Astrocyte (in vitro differentiated cells and primary cell): ENCODE data around the gene CHMP6.

Experiments
- EZH2 ChIP-seq: IDR thresholded peaks from 2 replicates; pipeline ENCODE4 v1.6.1; 2012; ENCODE audit warnings: mild to moderate bottlenecking, low read length, inconsistent platforms; ENCODE audit not compliant: insufficient read depth
- TF ChIP-seq, protein P1 (sequence below): IDR thresholded peaks from 2 replicates; pipeline ENCODE4 v1.5.1; 2011; ENCODE audit warnings: low read depth, mild to moderate bottlenecking, inconsistent platforms, low read length, moderate library complexity; ENCODE audit not compliant: insufficient read depth

DNA sequence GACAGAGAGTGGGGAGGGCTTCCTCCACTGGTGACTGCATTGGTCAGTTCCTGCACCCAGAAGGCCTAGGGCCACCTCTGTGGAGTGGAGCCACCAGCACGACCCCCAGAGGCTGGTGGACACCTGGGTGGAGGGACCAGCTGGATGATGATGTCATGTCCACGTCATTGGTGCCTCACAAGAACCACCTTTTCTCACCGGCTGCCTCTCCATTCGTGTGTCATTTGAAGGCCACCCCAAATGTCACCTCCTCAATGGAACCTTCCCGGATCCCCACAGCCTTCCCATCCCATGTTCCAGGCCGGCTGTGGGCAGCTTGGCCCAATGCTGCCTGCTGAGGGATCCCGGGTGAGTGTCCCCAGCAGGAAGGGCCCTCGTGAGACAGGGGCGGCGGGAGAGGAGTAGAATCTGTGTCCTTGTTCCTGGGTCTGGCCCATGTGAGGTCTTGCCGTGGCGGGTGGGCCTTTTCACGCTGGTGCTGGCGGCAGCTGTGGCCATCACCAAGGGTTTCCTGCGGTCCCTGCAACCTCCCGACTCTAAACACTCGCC, 9.1 kb upstream of the CHMP6 start:
- TF ChIP-seq, protein P1, sequence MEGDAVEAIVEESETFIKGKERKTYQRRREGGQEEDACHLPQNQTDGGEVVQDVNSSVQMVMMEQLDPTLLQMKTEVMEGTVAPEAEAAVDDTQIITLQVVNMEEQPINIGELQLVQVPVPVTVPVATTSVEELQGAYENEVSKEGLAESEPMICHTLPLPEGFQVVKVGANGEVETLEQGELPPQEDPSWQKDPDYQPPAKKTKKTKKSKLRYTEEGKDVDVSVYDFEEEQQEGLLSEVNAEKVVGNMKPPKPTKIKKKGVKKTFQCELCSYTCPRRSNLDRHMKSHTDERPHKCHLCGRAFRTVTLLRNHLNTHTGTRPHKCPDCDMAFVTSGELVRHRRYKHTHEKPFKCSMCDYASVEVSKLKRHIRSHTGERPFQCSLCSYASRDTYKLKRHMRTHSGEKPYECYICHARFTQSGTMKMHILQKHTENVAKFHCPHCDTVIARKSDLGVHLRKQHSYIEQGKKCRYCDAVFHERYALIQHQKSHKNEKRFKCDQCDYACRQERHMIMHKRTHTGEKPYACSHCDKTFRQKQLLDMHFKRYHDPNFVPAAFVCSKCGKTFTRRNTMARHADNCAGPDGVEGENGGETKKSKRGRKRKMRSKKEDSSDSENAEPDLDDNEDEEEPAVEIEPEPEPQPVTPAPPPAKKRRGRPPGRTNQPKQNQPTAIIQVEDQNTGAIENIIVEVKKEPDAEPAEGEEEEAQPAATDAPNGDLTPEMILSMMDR = no peak
- no peak for TF ChIP-seq EZH2
